IPS-11a (cell line): ENCODE results near the gene TMCC2.

Experiments used
- H3K4me3 ChIP-seq: one replicate; pipeline ENCODE4 v1.5.1; 2013; ENCODE audit warnings: low read depth, low read length, control low read depth

Gene TMCC2

GRCh38 chr1:205258719-205259118, 31.0 kb downstream of the TMCC2 start:
- H3K4me3 ChIP-seq, result no peak overlapping the region

GRCh38 chr1:205259324-205259832, 31.6 kb downstream of the TMCC2 start:
- H3K4me3 ChIP-seq, result no peak overlapping the region

DNA sequence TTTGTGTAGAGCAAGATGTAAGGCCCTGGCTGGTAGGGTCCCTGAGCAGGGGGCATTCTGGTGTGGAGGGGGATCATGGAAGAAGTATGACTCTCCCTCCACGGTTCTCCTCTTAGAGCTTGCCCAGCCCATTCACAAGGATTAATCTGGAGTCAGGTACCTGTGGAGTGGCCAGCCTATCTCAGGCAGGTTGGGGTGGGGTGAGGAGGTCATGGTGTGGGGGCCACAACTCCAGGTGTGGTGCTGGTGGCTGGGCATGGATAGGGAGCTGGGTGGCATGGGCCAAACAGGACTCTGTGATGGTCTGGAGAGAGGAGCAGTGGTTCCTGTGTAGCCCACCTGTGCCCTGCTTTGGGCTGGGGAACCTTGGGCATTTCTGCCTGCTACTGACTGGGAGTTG, 32.3 kb downstream of the TMCC2 start:
- no peak overlapping the region for H3K4me3 ChIP-seq

DNA sequence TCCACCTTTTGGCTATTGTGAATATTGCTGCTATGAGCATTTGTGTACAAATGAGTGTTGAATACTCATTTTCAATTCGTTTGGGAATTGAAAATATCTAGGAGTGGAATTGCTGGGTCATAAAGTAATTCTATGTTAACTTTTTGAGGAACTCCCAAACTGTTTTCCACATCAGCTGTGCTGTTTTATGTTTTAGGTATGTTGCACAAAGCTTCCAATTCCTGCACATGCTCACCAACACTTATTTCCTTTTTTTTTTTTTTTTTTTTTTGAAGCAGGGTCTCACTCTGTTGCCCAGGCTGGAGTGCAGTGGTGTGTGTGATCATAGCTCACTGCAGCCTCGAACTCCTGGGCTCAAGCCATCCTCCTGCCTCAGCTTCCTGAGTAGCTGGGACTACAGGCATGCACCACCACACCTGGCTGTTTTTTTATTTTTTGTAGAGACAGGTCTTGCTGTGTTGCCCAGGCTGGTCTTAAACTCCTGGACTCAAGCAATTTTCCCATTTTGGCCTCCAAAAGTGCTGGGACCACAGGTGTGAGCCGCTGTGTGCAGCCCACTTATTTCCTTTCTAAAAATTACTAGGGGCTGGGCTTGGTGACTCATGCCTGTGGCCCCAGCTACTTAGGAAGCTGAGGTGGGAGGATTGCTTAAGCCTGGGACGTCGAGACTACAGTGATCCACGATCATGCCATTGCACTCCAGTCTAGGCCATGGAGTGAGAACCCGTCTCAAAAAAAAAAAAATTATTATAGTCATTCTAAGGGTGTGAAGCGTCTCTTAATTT, 33.4 kb downstream of the TMCC2 start:
- no peak overlapping the region for H3K4me3 ChIP-seq

DNA sequence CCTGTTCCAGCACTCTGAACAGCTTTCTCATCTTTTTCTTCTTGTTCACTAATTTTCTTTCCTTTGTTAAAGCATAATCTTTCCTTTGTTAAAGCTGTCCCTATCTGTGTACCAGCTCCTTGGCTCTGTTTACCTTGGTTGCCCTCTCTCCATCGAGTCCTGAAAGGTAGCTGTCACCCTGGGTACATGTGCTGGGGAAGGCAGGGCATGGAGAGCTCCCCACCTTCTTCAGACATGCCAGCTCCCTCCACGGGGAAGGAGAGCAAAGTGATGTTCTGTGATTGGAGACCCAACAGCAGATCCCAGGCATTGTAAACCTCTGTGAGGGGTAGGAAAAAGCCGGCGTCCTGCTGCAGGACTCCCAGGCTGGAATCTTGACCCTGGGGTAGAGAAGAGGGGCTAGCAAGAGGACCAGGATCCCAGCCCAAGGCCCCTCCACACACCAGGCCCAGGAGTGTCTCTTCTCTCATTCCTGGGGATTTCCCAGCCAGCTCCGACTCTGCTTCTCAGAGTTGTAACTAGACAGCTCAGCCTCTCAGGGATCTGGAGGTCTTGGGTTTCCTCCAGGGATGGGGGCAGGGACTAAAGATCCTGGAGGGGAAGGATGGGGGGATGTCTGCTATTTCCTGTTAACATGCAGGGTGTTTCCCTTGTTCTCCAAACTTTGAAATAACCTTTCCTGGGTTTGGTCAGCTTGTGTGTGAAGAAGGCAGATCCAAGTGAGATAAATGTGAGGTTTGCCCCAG, 34.4 kb downstream of the TMCC2 start:
- no peak overlapping the region for H3K4me3 ChIP-seq

- H3K4me3 ChIP-seq, result no peak overlapping the region
Observed at GRCh38 chr1:205262731-205263171, 35.0 kb downstream of the TMCC2 start.

DNA sequence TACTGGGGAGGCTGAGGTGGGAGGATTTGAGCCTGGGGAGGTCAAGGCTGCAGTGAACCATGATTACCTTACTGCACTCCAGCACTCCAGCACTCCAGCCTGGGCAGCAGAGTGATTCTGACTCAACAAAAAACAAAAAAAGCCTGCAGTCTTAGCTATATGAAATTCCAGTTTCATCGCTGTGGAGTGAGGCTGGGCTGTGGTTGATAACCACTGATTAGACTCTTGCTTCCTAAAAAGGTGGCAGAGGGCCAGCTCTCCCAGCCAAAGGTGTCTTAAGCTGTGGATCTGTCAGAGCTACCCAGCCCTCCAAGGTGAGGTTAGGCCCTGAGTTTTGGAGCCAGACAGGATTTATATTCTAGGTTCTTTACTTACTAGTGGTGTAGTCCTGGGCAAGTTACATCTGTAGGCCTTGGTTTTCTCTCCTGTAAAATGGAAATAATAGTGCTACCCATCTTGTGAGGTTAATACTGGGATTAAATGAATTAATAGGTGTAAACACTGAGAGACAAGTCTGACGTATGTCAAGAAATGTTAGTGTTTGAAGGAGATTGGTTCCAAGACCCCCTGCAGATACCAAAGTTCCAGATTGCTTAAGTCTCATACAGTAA, 35.9 kb downstream of the TMCC2 start:
- no peak overlapping the region for H3K4me3 ChIP-seq

DNA sequence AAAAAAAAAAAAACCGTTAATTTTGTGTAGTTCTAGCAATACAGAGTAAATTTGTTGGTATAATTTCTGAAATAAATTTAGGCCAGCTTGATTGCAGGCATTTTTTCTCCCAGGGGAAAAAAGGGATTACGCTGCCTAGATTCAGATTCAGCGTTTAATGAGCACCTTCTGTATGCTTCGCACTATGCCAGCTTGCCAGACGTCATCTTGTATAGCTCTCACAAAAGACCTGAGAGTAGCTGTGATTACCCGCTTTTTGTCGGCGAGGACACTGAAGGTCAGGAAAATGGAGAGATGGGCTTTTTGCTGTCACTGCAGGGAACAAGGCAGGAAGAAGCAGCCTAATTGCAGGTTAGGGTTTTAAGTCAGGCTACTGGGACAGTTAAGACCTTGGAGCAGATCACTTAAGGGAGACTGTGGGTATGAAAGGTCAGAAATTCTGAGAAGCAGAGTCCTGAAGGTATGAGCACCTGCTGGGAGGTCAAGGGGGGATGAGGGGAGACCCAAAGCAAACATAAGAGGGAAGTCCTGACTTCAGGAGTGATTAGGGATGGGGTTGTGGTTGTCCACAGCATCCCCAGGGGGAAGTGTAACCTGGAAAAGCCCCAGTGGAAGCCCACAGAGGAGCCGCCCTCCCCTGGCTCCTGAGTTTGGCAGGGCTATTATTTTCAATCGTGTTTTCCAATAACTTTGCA, 39.0 kb downstream of the TMCC2 start:
- H3K4me3 ChIP-seq, result no peak overlapping the region

- H3K4me3 ChIP-seq, result no peak overlapping the region
Observed at GRCh38 chr1:205267306-205267902, 39.7 kb downstream of the TMCC2 start.

GRCh38 chr1:205268846-205269680, 41.3 kb downstream of the TMCC2 start:
- H3K4me3 ChIP-seq, result no peak overlapping the region

DNA sequence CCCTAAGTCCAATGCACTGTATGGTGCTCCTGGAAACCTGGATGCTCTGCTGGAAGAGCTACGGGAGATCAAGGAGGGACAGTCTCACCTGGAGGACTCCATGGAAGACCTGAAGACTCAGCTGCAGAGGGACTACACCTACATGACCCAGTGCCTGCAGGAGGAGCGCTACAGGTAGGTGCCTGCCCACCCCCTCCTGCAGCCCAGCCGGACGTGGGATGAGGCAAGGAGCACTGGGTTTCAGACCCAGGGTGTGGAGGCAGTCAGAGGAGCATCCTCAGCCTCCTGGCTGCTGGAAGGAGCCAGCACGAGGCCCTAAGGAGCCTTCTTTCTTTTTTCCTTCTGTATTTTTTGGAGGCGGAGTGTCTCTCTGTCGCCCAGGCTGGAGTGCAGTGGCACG, 42.0 kb downstream of the TMCC2 start:
- H3K4me3 ChIP-seq, result no peak overlapping the region

DNA sequence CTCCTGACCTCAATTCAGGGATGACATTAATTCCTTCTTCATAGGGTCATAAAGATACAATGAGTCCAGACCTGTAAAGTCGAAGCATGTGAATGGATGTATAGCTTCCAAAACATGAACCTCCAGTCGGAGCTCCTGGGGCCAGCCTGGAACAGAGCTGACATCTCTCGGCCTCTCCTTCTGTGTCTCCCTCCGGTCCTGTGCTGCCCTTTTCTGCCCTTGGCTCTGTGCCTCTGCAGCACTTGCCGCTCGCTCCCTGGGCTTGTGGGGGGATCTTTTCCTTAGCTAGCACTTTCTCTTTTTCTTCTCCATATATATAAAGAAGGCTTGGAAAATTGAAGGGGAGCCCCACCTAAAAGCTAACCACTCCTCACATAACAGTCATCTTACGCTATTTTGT, 42.5 kb downstream of the TMCC2 start:
- H3K4me3 ChIP-seq, result no peak overlapping the region

DNA sequence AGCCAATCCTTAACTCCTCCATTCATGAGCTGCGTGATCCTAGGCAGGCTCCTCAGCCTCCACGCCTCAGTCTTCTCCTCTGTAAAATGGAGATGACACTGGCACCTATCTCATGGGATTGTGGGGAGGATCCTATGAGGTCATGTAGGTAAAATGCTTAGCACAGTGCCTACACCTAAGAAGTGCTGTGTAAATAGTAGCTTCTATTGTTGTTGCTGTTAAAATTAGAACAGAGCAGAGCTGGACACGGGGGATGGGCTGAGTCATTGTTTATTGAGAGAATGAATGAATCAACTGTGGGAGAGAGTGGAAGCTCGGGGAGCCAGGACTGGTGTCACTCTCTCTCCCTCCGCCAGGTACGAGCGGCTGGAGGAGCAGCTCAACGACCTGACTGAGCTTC, 43.0 kb downstream of the TMCC2 start:
- H3K4me3 ChIP-seq, result no peak overlapping the region

GRCh38 chr1:205271277-205271676, 43.5 kb downstream of the TMCC2 start:
- H3K4me3 ChIP-seq, result no peak overlapping the region

GRCh38 chr1:205271745-205272144, 44.0 kb downstream of the TMCC2 start:
- no peak overlapping the region for H3K4me3 ChIP-seq

- no peak overlapping the region for H3K4me3 ChIP-seq
Observed at GRCh38 chr1:205272536-205272935, 44.8 kb downstream of the TMCC2 start.

DNA sequence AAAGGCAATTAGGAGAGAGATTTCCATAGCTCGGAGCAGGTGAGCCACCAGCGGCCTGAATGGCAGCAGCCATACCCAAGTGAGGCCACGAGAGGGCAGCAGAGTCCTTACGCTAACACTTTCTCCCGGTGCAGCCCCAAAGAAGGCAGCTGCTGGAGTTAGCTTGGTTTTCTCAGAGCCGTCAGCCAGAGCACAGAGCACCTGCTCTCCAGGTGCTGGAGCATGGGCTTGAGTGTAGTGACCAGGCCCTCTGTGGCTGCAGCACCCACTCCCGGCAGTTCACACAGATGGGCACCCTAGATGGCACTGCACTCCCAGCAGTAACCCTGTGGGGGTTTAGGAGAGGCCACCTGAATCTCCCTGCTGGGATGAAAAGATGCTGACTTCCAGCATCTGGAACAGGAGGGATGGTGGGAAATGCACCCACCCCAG, 45.8 kb downstream of the TMCC2 start:
- no peak overlapping the region for H3K4me3 ChIP-seq

- no peak overlapping the region for H3K4me3 ChIP-seq
Observed at GRCh38 chr1:205274041-205274691, 46.4 kb downstream of the TMCC2 start.

GRCh38 chr1:205275133-205275532, 47.4 kb downstream of the TMCC2 start:
- H3K4me3 ChIP-seq, result no peak overlapping the region
